HepG2 (cell line): ENCODE measurements around the gene PHKB. TPM values are rescaled to one million over a fixed set of nuclear protein-coding genes. Genes with fewer than 3 reads are reported as not detected.

Experiments
- ATAC-seq: fragments of 200-7000 bp; cut with Tn5 transposase; 3 replicates; pipeline ENCODE4 v1.9.1; 2020; ENCODE audit warnings: mild to moderate bottlenecking, moderate library complexity
- BruUV-seq: library from RNA; stranded (reverse); fragments of 400-500 nt; replicated peaks from 2 replicates; lab custom pipeline; 2021; lab: Mats Ljungman, UMichigan
- CTCF ChIA-PET: fragments of 300-600 bp; formaldehyde crosslinking; extraction: SDS; loops from one replicate; lab custom pipeline; 2021; ENCODE audit warnings: low total read pairs, inconsistent platforms, low intra/inter-chr PET ratio; lab: Yijun Ruan, JAX
- POLR2A ChIA-PET: fragments of 350-600 bp; sonication (Branson Sonifier 250); formaldehyde crosslinking; loops from one replicate; lab custom pipeline; 2020; ENCODE audit warnings: antibody characterized with exemption, inconsistent platforms; lab: Yijun Ruan, JAX
- DNase-seq: peaks from one replicate; pipeline ENCODE4 v3.0.0-alpha.2; 2015; ENCODE audit warnings: low spot score
- FAIRE-seq: peaks from 3 replicates; lab custom pipeline; 2011; peaks lifted over from hg19 to GRCh38; lab: Jason Lieb, UNC
- H2AFZ ChIP-seq: one replicate; pipeline ENCODE4 v1.6.1; 2011; ENCODE audit warnings: low read length, inconsistent platforms
- H3K27ac ChIP-seq: fragments of 300-600 bp; 3 replicates; pipeline ENCODE4 v1.8.0; 2011; ENCODE audit warnings: mixed run types, mild to moderate bottlenecking, mixed read lengths, low read length, inconsistent platforms; ENCODE audit not compliant: insufficient read depth; ENCODE audit errors: extremely low read length
- H3K27me3 ChIP-seq, 2 experiments: fragments of 200-600 bp in 1 of 2; 2 replicates in 1 of 2; 3 replicates in 1 of 2; pipeline versions ENCODE4 v1.6.0 to v1.8.0; 2011; ENCODE audit warnings: low read length in 2 of 2, mild to moderate bottlenecking in 2 of 2, moderate library complexity in 2 of 2, inconsistent platforms in 1 of 2; ENCODE audit not compliant: insufficient read depth in 2 of 2, control insufficient read depth in 1 of 2
- H3K36me3 ChIP-seq, 2 experiments: fragments of 200-600 bp in 1 of 2; replicated peaks in 1 of 2; 2 replicates in 1 of 2; 3 replicates in 1 of 2; pipeline versions ENCODE4 v1.5.1 to v1.8.0; 2011; ENCODE audit warnings: low read length in 2 of 2, inconsistent platforms in 1 of 2; ENCODE audit not compliant: insufficient read depth in 2 of 2, control insufficient read depth in 1 of 2
- H3K4me1 ChIP-seq: 2 replicates; pipeline ENCODE4 v1.5.1; 2012; ENCODE audit warnings: low read length, inconsistent platforms; ENCODE audit not compliant: insufficient read depth
- H3K4me2 ChIP-seq: 2 replicates; pipeline ENCODE4 v1.6.0; 2011; ENCODE audit warnings: low read depth, low read length, inconsistent platforms
- H3K4me3 ChIP-seq, 3 experiments: fragments of 200-600 bp in 1 of 3; sonication (generic), shearing (Covaris generic) in 1 of 3; replicated peaks in 1 of 3; 2 replicates each; pipeline ENCODE4 v1.5.1; 2011 to 2016; ENCODE audit warnings: low read length in 3 of 3, inconsistent platforms in 2 of 3, low read depth in 2 of 3, mild to moderate bottlenecking in 2 of 3, control low read depth in 1 of 3, mixed read lengths in 1 of 3; ENCODE audit not compliant: insufficient read depth in 1 of 3
- H3K79me2 ChIP-seq: one replicate; pipeline ENCODE4 v1.6.1; 2011; ENCODE audit warnings: low read length, inconsistent platforms; ENCODE audit not compliant: insufficient read depth
- H3K9ac ChIP-seq: 2 replicates; pipeline ENCODE4 v1.6.0; 2011; ENCODE audit warnings: mild to moderate bottlenecking, low read depth, low read length, inconsistent platforms; ENCODE audit not compliant: insufficient read depth
- H3K9me3 ChIP-seq: 2 replicates; pipeline ENCODE4 v1.5.1; 2012; ENCODE audit warnings: mild to moderate bottlenecking, low read length
- H4K20me1 ChIP-seq: 2 replicates; pipeline ENCODE4 v1.6.0; 2011; ENCODE audit warnings: inconsistent platforms, mild to moderate bottlenecking, low read length, moderate library complexity; ENCODE audit not compliant: insufficient read depth
- ESRRA ChIP-seq: sonication (generic); formaldehyde crosslinking; IDR thresholded peaks from 2 replicates; pipeline ENCODE4 v1.5.1; 2020; ENCODE audit warnings: mild to moderate bottlenecking, low read depth, missing genetic modification reagents
- GABPB1 ChIP-seq: IDR thresholded peaks from 2 replicates; pipeline ENCODE4 v1.6.1; 2016; ENCODE audit warnings: mild to moderate bottlenecking, missing genetic modification reagents, moderate library complexity, missing compliant biosample characterization
- MEIS2 ChIP-seq: sonication (generic); formaldehyde crosslinking; IDR thresholded peaks from 2 replicates; pipeline ENCODE4 v1.9.0; 2021; ENCODE audit warnings: mild to moderate bottlenecking, missing genetic modification reagents
- MYNN ChIP-seq: sonication (generic); formaldehyde crosslinking; IDR thresholded peaks from 2 replicates; pipeline ENCODE4 v1.4.0; 2020; ENCODE audit warnings: mild to moderate bottlenecking, low read depth, missing genetic modification reagents
- NBN ChIP-seq: fragments of 450-650 bp; conservative IDR thresholded peaks from 2 replicates; pipeline ENCODE4 v1.6.1; 2017
- PCBP1 ChIP-seq: fragments of 200-400 bp; formaldehyde crosslinking; IDR thresholded peaks from 2 replicates; pipeline ENCODE4 v1.6.1; 2017; ENCODE audit warnings: mild to moderate bottlenecking, low read depth, low read length, borderline replicate concordance
- PLRG1 ChIP-seq: fragments of 450-650 bp; conservative IDR thresholded peaks from 2 replicates; pipeline ENCODE4 v1.6.1; 2016
- SMAD3 ChIP-seq: sonication (generic); formaldehyde crosslinking; IDR thresholded peaks from 2 replicates; pipeline ENCODE4 v1.4.0; 2020; ENCODE audit warnings: missing genetic modification reagents
- in situ Hi-C: cut with HindIII; loops from 2 replicates; pipeline ENCODE4 v1.10.0; 2017; ENCODE audit warnings: low pct_unique_long_range_greater_than_20kb; ENCODE audit not compliant: extremely low pct_ligation_motif_present
- intact Hi-C: fragments of 100-400 bp; cut with micrococcal nuclease; formaldehyde crosslinking; loops from one replicate; pipeline ENCODE4 v1.10.0; 2022; ENCODE audit not compliant: unreplicated experiment
- polyA plus RNA-seq, 8 experiments: library from polyadenylated mRNA; depleted of rRNA in 3 of 8; stranded (reverse) in 7 of 8; unstranded in 1 of 8; fragments of >200 nt; fragmentation: Illumina TruSeq in 4 of 8; extraction: Trizol in 4 of 8; gene quantifications; 2 replicates each; pipeline versions ENCODE4 v1.2.1 to v1.2.3, GENCODE V29; 2011 to 2016; ENCODE audit warnings: low read depth in 4 of 8, missing spikeins in 1 of 8, mixed read lengths in 1 of 8; ENCODE audit not compliant: insufficient read depth in 1 of 8
- total RNA-seq, 5 experiments: library from RNA; depleted of rRNA; stranded (reverse); fragments of >200 nt; fragmentation: Illumina TruSeq; extraction: Trizol; gene quantifications; 2 replicates each; pipeline ENCODE4 v1.2.3, GENCODE V29; 2016; ENCODE audit warnings: low read depth in 1 of 5
- TF ChIP-seq, protein P1 (sequence below): sonication (generic); formaldehyde crosslinking; IDR thresholded peaks from 2 replicates; pipeline ENCODE4 v1.5.1; 2020; ENCODE audit warnings: missing genetic modification reagents, mild to moderate bottlenecking, borderline replicate concordance
- TF ChIP-seq, protein P2 (sequence below): sonication (generic); formaldehyde crosslinking; IDR thresholded peaks from 2 replicates; pipeline ENCODE4 v1.4.0; 2020; ENCODE audit warnings: missing genetic modification reagents, borderline replicate concordance

PHKB gene
- total and polyA plus RNA-seq, 2 of the 13 experiments (the other 11 are each of a cell fraction or from before 2014, with no cell fraction given): 66.0 to 80.8 TPM

DNA sequence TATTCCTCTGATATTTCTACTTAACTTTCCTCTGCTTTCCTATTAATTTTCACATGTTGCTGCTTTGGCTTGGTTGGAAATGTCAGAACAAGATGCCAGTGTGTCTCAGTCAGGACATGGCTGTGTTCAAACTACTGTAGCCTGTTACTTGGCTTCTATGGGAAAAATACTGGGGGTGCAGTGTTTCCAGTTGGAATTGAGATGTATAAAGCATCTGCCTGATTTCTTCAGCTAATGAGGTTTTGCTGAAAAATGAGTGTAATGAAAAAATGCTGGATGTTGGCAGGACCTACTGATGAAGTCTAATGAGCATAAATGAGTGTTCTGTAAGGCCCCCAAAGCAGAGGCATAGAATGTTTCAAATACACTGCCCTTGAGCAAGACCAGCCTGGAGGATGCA, 166.6 kb downstream of the PHKB start:
- Histone ChIP-seq H3K4me2 (no peak overlapping the region), H3K4me3 (no peak overlapping the region), H3K79me2 (no peaks in the 10 kb centered on the region), H3K4me1 (peaks cover 2% of the 10 kb centered on the region; the same call in 1 of the 2 replicates), H4K20me1 (no peaks in the 10 kb centered on the region), H3K27me3 (no peaks in the 10 kb centered on the region)
- ATAC-seq: no peak
- BruUV-seq: no TSS peak
- TF ChIP-seq NBN (no peak), PCBP1 (no peak), SMAD3 (no peak), ESRRA (CRISPR knock-in tag) (no peak), MEIS2 (CRISPR knock-in tag) (no peak), GABPB1 (CRISPR knock-in tag) (no peak), MYNN (CRISPR knock-in tag) (no peak), PLRG1 (no peak)
- TF ChIP-seq, protein P1, sequence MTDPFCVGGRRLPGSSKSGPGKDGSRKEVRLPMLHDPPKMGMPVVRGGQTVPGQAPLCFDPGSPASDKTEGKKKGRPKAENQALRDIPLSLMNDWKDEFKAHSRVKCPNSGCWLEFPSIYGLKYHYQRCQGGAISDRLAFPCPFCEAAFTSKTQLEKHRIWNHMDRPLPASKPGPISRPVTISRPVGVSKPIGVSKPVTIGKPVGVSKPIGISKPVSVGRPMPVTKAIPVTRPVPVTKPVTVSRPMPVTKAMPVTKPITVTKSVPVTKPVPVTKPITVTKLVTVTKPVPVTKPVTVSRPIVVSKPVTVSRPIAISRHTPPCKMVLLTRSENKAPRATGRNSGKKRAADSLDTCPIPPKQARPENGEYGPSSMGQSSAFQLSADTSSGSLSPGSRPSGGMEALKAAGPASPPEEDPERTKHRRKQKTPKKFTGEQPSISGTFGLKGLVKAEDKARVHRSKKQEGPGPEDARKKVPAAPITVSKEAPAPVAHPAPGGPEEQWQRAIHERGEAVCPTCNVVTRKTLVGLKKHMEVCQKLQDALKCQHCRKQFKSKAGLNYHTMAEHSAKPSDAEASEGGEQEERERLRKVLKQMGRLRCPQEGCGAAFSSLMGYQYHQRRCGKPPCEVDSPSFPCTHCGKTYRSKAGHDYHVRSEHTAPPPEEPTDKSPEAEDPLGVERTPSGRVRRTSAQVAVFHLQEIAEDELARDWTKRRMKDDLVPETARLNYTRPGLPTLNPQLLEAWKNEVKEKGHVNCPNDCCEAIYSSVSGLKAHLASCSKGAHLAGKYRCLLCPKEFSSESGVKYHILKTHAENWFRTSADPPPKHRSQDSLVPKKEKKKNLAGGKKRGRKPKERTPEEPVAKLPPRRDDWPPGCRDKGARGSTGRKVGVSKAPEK (CRISPR knock-in tag): no peak
- TF ChIP-seq, protein P2, sequence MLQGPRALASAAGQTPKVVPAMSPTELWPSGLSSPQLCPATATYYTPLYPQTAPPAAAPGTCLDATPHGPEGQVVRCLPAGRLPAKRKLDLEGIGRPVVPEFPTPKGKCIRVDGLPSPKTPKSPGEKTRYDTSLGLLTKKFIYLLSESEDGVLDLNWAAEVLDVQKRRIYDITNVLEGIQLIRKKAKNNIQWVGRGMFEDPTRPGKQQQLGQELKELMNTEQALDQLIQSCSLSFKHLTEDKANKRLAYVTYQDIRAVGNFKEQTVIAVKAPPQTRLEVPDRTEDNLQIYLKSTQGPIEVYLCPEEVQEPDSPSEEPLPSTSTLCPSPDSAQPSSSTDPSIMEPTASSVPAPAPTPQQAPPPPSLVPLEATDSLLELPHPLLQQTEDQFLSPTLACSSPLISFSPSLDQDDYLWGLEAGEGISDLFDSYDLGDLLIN (CRISPR knock-in tag): no peak
- TF ChIP-seq, all 625 proteins: peak for 0
- ChIA-PET CTCF (no interaction called here), POLR2A (no interaction called here)
- DNase-seq (no peak), FAIRE-seq (no peak)
- Histone ChIP-seq H2AFZ (no peak overlapping the region), H3K9me3 (no peaks in the 10 kb centered on the region), H3K36me3 (0 out of 5 replicates have a peak, but pooled peaks cover 0 to 3% of the 10 kb centered on the region in 2 experiments), H3K27ac (no peak overlapping the region), H3K9ac (no peak overlapping the region)
- in situ Hi-C loops (no loop called here), intact Hi-C loops (no loop called here)
